AG10803 (cell line): ENCODE data around the gene KDM2A.

Experiments used
- DNase-seq: peaks from one replicate; pipeline ENCODE4 v3.0.0; 2010; ENCODE audit warnings: low read depth
- H3K4me3 ChIP-seq: 2 replicates; pipeline ENCODE4 v1.5.1; 2011; ENCODE audit warnings: mild to moderate bottlenecking, low read length, control low read depth
- TF ChIP-seq, protein P1 (sequence below): conservative IDR thresholded peaks from 2 replicates; pipeline ENCODE4 v1.5.1; 2011; ENCODE audit warnings: mild to moderate bottlenecking, low read length, control low read depth, inconsistent platforms

Gene KDM2A

GRCh38 chr11:67301313-67301921 lies 182.4 kb downstream of the KDM2A start:
- TF ChIP-seq, protein P1, sequence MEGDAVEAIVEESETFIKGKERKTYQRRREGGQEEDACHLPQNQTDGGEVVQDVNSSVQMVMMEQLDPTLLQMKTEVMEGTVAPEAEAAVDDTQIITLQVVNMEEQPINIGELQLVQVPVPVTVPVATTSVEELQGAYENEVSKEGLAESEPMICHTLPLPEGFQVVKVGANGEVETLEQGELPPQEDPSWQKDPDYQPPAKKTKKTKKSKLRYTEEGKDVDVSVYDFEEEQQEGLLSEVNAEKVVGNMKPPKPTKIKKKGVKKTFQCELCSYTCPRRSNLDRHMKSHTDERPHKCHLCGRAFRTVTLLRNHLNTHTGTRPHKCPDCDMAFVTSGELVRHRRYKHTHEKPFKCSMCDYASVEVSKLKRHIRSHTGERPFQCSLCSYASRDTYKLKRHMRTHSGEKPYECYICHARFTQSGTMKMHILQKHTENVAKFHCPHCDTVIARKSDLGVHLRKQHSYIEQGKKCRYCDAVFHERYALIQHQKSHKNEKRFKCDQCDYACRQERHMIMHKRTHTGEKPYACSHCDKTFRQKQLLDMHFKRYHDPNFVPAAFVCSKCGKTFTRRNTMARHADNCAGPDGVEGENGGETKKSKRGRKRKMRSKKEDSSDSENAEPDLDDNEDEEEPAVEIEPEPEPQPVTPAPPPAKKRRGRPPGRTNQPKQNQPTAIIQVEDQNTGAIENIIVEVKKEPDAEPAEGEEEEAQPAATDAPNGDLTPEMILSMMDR = no peak
- DNase-seq = no peak
- no peak overlapping the region for H3K4me3 ChIP-seq

DNA sequence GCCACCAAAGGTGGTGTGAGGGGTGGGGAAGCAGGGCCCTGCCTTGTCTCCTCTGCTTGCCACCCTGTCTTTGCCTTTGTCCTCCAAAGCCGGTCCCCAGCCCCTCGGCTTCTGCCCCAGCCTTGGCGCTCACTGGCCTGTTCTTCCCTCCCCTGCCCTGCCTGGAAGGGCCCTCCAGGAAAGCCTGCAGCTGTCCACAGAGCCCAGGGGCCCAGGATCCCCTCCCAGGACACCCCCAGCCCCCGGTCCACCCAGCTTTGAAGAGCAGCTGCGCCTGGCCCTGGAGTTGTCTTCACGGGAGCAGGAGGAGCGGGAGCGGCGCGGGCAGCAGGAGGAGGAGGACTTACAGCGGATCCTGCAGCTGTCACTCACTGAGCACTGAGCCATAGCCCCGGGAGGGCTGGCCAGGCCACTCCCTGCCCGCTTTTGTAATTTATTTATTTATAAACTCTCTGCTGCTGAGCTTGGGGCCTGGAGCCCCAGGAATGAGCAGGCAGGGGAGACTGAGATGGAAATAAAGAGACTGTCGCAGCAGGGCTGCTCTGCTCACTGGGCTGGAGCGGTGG lies 183.0 kb downstream of the KDM2A start:
- DNase-seq = peak; percentile 27
- TF ChIP-seq, protein P1 = no peak

GRCh38 chr11:67302571-67303131 lies 183.6 kb downstream of the KDM2A start:
- DNase-seq = peak; percentile 27
- H3K4me3 ChIP-seq = peak overlapping the region; percentile 58
- TF ChIP-seq, protein P1 = no peak

More for the DNA sequence above, 183.0 kb downstream of the KDM2A start:
- H3K4me3 ChIP-seq = no peak overlapping the region

- DNase-seq = peak; percentile 48
- peak within 1 kb of the TSS; percentile 58 for H3K4me3 ChIP-seq
These were observed 184.2 kb downstream of the KDM2A start, which contains the start of gene SSH3 for GRCh38 chr11:67303132-67303834. Gene SSH3, plus strand, starts transcription at chr11:67303530. Its CDS starts 96 bp downstream, at chr11:67303626.

DNA sequence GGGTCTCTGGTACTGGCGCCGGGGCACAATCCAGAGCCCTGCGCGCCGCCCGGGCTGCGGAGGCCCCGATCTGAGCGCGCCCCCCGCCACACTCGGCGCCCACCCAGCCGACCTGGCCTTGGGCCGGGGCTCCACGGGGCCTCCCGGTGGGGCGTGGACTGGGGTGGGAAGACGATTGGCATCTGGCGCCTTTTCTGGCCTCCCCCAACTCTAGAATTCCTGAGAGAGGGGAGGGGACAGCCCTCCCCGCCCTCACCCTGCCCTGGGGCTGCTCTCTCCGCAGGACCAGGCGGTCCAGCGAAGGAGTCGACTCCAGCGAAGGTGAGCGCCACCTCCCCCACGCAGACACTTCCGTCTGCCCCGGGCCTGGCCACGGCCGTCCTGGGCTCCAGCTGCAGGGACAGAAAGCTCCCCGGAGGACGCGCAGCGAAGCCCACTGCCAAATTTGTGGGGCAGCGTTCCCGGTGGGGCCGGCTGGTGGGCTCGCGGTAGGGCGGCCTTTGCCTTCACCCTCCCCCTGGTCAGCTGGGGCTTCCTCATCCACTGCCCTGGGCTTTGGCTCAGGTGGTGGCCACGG lies 184.9 kb downstream of the KDM2A start:
- H3K4me3 ChIP-seq = peak overlapping the region; percentile 58
- TF ChIP-seq, protein P1 = no peak
- no peak for DNase-seq

More at GRCh38 chr11:67303132-67303834, 184.2 kb downstream of the KDM2A start, which contains the start of gene SSH3:
- TF ChIP-seq, protein P1 = no peak

DNA sequence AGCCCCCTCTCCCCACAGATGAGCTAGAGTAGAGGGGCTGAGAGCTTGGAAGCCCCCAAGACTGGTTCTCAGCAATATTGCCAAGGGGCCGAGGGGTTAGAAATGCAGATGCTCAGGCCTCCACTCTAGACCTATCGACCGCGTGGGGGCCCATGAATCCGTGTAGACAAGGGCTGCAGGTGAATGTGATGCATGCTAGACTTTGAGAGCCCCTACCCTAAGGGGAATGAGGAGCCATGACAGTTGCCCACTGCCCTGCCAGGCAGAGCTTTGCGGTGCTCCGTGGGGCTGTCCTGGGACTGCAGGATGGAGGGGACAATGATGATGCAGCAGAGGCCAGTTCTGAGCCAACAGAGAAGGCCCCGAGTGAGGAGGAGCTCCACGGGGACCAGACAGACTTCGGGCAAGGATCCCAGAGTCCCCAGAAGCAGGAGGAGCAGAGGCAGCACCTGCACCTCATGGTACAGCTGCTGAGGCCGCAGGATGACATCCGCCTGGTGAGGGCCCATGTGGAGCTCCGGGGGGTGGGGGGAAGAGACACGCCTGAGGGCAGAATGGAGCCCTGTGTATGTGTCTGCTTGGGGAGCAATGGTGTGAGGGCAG lies 185.5 kb downstream of the KDM2A start:
- peak overlapping the region; percentile 58 for H3K4me3 ChIP-seq

More for the DNA sequence above, 185.5 kb downstream of the KDM2A start:
- DNase-seq = no peak
- TF ChIP-seq, protein P1 = no peak
